ENCODE data around the gene INPP5J.
"Not testable (repeated sequence)": the region's sequence is repeated elsewhere in the genome, so short reads cannot be mapped to it uniquely, and the experiment has no call there.

Gene INPP5J

DNA sequence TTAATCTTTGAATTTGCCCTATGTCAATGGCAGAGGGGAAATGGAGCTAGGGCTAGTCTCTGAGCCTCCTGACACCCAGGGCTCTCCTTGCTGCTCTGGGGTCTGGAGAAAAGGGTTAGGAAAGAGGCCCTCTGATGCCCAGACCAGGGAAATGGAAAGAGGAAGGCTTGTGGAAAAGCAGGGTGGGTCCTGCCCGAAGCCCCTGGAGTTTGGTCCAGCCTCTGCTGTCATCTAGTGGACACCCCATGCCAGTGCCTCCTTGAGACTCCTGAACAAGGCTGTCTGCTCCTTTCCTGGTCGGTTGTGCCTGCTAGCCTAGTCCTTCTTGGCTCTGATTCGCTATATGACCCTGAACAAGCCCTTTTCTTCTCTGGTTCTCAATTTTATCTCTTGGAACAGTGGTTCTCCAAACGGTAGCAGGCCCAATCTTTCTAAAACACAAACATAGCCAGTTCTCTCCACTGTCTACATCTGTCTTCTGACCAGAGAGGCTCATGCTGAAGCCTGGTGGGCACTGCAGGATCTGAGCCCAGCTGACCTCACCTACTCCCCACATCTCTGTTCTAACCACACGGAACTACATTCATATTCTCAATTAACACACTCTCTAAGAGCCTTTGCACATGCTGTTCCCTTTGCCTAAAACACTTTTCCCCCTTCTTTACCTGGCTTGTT is 26.3 kb downstream of the INPP5J start:
- DNase-seq (ENCODE audit: low spot score): peak; percentile 82

DNA sequence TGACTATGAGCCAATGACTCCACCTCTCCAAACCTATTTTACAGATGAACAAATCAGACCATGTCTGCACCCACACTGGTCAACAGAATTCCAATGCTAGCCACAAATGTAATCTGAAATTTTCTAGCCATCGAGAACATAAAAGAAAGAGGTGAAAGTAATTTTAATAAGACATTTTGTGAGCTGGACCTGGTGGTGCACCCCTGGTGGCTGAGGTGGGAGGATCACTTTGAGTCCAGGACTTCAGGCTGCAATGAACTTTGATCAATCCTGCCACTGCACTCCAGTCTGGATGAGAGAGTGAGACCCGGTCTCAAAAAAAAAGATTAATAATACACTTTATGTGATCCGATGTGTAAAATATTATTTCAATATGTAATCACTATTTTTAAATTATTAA is 27.8 kb downstream of the INPP5J start:
- no peak for DNase-seq (ENCODE audit: low spot score)

DNA sequence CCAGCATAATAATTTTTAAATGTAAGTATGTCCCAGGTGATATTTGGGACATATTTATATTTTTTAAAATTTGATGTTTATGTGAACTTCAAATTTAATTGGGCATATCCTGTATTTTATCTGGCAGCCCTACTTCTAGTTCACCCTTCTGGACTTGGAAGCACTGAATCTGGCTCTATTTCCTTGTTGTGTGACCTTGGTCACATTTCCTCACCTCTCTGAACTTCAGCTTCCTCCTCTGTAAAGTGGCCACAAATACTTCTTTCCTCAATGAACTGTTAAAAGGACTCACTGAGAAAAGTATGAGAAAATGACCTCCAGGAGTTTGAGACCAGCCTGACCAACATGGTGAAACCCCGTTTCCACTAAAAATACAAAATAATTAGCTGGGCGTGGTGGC is 29.1 kb downstream of the INPP5J start:
- DNase-seq (ENCODE audit: low spot score): no peak

DNA sequence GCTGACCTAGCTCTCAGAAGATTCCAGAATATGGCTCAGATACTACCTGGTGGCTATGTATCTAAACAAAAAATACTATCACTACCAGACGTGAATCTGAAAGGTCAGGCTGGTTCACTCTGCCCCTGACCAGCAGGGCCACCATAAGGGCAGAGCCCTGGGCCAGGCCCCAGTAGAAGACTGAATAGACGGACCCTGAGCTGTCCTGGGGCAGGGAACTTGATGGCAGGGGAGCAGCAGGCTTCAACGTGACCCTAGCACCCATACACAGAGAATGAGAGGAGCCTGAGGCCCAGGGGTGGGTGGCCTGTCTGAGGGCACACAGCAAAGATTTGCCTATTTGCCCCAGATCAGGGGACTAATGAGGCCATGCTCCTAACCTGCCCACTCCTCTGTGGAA is 30.6 kb downstream of the INPP5J start:
- DNase-seq (ENCODE audit: low spot score): no peak

DNA sequence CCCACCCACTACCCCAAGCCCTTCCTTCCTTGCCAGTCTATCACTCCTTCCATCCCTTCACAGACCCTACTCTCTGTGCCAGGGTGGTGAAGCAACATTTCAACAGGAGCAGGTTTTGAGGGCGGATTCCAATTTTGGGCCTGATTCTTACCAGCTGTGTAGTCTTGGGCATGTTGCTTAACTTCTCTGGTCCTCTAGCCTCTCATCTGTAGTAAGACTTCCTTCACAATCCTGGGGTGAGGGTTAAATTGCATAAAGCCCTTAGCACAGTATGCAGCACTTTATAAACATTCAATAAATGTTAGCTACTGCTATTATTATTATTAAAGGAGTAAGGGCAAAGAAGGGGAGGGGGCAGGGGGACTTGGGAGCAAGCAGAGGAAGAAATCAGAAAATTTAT is 32.2 kb downstream of the INPP5J start:
- DNase-seq (ENCODE audit: low spot score): no peak

DNA sequence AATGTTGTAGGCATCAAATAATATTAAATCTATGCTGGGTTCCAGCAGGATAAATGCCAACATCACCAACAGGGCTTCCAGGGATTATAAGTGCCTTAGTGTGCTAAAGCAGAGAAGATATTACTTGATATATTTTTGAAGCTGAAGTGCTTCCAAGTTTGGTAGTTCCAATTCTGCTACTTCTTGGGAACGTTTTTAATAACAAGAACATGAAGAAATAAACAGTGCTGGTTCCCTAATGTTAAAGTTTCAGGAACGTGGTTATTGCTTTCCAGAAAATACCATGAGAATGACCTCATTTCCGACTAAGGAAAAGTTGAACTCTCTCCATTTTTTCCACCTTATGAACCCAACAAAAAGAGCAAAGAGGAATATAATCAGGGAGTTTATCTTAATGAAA is 32.7 kb downstream of the INPP5J start:
- no peak for DNase-seq (ENCODE audit: low spot score)

DNA sequence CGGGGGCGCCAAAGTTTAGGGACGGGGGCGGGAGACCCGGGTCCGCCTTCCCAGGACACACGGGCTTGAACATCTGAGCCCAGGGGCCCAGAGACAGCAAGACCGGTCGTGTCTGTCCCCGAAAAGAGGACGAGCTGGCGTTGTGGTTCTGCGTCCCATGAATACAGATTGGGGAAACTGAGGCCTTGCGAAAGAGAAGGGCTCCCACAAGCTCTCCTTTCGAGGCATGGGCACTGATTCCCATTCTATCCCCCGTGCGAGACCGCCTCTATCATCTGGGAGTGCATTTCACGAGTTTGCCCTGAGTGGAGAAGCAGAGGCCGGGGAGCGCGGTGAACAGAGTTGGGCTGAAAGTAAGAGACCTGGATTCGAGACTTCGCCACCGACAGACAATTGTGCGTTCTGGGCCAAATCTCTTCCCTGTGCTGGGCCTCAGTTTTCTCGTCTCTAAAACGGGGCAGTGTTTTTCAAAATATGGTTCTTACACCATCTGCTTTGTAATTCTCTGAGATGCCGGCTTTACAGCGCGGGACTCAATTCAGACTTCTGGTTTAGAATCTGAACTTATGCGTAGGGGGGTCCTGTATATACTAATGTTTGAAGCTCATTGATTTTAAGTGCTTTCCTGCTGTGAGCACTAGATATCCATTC is 37.7 kb downstream of the INPP5J start:
- DNase-seq (ENCODE audit: low spot score): no peak

DNA sequence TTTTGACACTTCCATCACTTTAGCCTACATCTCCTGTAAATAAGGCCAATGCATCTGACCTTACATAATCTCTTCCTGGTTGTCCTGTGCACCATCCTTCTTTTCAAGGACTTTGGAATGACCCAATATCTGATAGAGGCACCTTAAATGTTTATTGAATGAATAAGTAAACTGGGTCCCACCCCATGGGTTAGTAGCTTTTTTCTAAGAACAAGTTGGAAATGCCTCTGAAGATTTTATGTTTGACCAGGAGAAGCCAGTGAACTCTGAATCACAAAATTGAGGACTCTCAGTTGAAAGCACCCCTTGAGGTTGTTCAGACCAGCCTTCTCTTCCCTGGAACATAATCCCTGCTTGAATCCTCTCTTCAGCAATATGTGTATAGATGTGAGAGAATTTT is 38.6 kb downstream of the INPP5J start:
- DNase-seq (ENCODE audit: low spot score): no peak

DNA sequence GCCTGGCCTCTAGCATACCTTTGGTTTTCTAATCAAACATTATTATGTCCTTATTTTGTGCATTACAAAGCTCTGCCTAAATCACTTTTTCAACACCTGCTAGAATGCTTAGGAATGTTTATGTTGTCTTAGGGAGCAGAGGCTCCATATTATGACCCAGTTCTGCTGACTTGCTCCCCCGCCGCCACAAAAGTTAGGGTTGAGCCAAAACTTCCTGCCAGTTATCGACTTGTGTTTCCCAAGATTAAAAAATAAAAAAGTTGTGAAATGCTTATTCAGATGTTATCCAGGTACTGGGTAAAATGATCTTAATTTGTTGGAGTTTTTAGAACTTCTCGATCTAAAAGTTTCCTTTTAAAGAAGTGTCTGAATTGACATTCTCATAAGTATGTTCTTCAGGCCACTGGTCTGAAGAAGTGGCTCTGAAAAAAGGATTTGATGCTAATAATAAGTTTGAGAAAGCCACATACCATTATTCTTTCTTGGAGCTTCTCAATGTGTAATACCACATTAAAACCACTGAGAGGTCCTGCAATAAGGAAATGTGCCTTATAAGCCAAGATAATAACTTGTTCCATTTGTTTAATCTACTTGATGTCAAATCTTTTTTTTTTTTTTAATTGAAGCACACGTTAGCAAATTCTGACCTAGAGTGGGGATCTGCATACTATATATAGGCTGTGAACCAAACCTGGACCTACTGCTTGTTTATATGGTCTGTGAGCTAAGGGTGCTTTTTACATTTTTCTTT is 39.4 kb downstream of the INPP5J start:
- DNase-seq (ENCODE audit: low spot score): no peak

DNA sequence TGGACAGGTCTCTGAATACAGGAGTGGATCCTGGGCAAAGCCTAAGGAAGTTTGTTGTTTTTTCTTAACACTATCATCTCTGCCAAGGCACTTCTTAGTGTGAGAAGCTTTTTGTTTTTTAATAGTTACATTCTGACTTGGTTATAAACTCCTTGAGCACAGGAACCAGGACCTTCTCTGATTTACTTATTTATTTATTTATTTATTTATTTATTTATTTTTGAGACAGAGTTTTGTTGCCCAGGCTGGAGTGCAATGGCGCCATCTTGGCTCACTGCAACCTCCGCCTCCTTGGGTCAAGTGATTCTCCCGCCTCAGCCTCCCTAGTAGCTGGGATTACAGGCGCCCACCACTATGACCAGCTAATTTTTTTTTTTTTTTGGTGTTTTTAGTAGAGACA is 48.2 kb downstream of the INPP5J start:
- DNase-seq (ENCODE audit: low spot score): no peak

DNA sequence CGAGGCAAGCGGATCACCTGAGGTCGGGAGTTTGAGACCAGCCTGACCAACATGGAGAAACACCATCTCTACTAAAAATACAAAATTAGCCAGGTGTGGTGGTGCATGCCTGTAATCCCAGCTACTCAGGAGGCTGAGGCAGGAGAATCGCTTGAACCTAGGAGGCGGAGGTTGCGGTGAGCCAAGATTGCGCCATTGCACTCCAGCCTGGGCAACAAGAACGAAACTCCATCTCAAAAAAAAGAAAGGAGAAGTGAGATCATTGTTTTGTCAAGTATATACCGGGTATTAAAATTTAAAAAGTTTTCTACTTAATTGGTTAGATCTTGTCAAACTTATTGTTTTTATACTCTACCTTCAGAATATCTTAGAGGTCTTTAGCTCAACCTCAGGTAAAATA is 49.0 kb downstream of the INPP5J start:
- DNase-seq (ENCODE audit: low spot score): not testable (repeated sequence)

DNA sequence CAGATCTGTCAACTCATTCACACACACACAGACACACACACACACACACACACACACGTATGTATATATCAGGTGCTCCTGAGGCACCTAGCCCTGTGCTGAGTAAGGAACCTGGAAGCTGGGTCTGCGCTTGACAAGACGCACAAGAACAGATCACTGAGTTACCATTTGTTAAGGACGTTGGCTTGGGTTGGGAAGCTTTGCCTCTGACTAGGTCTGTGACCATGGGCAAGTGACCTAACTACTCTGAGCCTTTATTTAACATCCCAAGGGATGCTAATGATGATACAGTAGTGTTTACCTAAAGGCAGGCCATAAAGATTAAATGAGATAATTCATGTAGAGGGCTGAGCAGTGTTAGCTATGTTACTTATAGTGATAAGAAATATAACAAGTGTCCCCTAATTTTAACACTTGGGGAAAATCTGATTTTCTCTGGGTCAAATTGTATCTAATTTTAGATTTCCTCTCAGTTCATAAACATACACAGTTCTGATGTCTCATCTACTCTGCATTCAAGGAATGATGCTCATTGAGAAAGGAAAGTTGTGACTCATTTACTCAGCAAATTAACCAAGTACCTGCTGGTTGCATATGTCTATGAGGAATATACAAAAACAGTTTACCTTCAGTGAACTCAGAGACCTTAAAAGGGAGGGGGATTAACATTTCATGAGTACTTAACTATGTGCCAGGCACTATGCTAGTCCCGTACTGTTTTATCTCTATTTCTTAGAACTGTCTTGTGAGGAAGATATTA is 50.8 kb downstream of the INPP5J start:
- DNase-seq (ENCODE audit: low spot score): no peak

DNA sequence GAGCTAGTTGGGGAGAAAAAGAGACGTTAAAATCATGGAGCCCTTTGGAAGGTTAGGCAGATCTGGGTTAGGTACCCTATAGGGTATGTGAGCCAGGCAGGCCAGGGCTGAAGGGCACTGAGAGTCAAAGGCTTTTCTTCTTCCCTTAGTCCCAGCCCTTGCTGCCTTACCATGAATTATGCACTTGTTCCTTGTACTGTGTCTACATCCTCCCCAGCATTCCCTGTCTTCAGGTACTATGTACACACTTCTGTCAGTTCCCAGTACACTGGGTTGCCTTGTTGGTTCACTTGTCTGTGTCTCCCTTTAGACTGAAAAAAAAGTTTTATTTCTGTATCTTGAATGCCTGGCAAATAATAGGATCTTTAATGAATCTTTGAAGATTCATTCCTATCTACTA is 54.2 kb downstream of the INPP5J start:
- no peak for DNase-seq (ENCODE audit: low spot score)

DNA sequence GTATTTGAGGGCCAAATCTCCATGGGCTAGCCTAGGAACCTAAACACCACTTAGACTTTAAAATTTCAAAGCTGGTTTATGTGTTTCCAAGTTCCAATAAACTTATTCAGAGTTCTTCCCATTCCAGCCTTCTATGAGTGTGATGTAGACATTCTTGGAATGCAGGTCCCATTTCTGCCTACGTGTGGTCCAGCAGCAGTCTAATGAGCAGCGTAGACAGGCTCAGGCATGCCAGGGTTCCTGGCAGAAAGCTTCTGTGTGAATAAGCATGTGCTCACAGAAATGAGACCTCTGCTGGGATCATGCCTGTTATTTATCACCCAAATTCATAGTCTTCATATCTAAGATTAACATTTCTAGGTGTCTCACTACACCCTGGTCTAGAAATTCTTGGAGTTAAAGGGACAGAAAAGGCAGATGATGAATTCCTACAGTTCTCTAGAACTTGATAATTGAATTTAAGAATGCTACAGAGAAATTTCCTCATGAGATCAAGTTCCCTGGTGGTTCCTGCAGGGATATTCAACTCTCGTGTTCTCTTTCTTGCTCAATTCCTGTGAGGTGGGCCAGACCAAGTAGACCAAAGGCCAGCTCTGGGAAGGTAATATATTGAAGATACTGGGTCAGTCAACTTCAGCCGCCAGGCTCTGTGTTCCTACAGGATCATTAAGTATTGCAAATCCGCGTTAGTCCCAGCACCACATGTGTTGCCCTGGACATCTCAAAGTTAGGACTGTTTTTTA is 54.8 kb downstream of the INPP5J start:
- DNase-seq (ENCODE audit: low spot score): no peak

DNA sequence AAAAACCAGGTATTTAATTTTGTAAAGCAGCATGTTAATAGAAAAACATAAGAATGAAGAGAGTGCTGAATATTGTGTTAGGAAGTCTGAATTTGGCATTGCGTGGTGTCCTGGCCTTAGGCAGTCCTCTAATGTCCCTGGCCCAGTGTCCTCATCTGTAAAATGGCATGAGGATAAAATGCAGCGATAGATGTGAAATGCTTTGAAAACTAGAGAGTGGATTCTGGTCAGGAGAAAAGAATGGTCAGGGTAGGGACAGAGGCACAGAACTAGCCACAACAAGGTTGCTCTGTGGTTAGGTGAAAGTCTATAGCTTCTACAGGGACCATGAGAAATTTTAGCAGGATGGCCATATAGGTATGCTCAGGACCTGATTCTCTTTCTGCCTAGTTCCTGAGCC is 56.1 kb downstream of the INPP5J start:
- no peak for DNase-seq (ENCODE audit: low spot score)

DNA sequence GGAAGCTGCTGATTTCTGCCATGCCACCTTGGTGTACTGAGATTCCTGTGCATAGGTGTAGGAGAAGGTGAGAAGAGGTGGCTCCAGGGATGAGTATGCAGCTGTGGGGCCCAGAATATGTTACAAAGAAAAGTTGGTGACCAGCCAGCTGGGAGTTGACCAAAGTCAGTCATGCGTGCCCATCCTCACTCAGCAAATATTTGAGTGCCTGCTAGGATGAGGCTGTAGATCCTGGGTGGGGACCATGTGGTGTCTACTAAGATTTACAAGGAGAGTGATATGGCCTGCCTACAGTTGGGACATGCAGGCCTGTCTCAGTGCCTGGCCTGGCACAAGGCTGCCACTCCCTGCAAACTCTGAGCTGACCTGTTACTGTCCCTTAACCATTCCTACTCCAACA is 56.6 kb downstream of the INPP5J start:
- no peak for DNase-seq (ENCODE audit: low spot score)

DNA sequence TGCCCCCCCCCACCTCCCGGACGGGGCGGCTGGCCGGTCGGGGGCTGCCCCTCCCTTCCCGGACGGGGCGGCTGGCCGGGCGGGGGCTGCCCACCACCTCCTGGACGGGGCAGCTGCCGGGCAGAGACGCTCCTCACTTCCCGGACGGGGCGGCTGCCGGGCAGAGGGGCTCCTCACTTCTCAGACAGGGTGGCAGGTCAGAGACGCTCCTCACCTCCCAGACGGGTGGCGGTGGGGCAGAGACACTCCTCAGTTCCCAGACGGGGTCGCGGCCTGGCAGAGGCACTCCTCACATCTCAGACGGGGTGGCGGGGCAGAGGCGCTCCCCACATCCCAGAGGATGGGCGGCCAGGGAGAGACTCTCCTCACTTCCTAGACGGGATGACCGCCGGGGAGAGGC is 61.2 kb downstream of the INPP5J start:
- DNase-seq (ENCODE audit: low spot score): no peak

All from ecto neural progenitor cell (in vitro differentiated cells).